Measurements from ENCODE around the gene SUSD5.
"Not testable (repeated sequence)": the region's sequence is repeated elsewhere in the genome, so short reads cannot be mapped to it uniquely, and the experiment has no call there.

SUSD5 gene

GRCh38 chr3:33202711-33203457, 15.7 kb downstream of the SUSD5 start:
- Histone ChIP-seq H3K4me1 (ENCODE audit: control insufficient read depth in 2 of 2, insufficient read depth in 2 of 2, low read length in 2 of 2) (no peaks in the 10 kb centered on the region), H3K27ac (ENCODE audit: low read depth in 2 of 2, low read length in 2 of 2) (no peak overlapping the region), H3K9ac (ENCODE audit: low read depth in 1 of 2, low read length in 2 of 2) (no peak overlapping the region), H3K4me3 (ENCODE audit: low read length in 2 of 2) (no peak overlapping the region), H3K27me3 (ENCODE audit: control insufficient read depth in 2 of 2, insufficient read depth in 2 of 2, low read length in 2 of 2) (no peaks in the 10 kb centered on the region), H3K9me3 (ENCODE audit: control insufficient read depth in 2 of 2, low read length in 2 of 2) (no peaks in the 10 kb centered on the region), H3K36me3 (ENCODE audit: control insufficient read depth in 2 of 2, insufficient read depth in 2 of 2, low read length in 2 of 2) (no peaks in the 10 kb centered on the region)

- no peak overlapping the region for H3K27ac ChIP-seq (ENCODE audit: low read depth in 2 of 2, low read length in 2 of 2)
- no peaks in the 10 kb centered on the region for H3K9me3 ChIP-seq (ENCODE audit: control insufficient read depth in 2 of 2, low read length in 2 of 2)
- H3K9ac ChIP-seq (ENCODE audit: low read depth in 1 of 2, low read length in 2 of 2) = no peak overlapping the region
- H3K4me1 ChIP-seq (ENCODE audit: control insufficient read depth in 2 of 2, insufficient read depth in 2 of 2, low read length in 2 of 2) = no peaks in the 10 kb centered on the region
- H3K4me3 ChIP-seq (ENCODE audit: low read length in 2 of 2) = no peak overlapping the region
- H3K27me3 ChIP-seq (ENCODE audit: control insufficient read depth in 2 of 2, insufficient read depth in 2 of 2, low read length in 2 of 2) = no peaks in the 10 kb centered on the region
- no peaks in the 10 kb centered on the region for H3K36me3 ChIP-seq (ENCODE audit: control insufficient read depth in 2 of 2, insufficient read depth in 2 of 2, low read length in 2 of 2)
These were observed 17.4 kb downstream of the SUSD5 start for GRCh38 chr3:33201195-33201594.

- H3K9ac ChIP-seq (ENCODE audit: low read depth in 1 of 2, low read length in 2 of 2) = no peak overlapping the region
- no peak overlapping the region for H3K27ac ChIP-seq (ENCODE audit: low read depth in 2 of 2, low read length in 2 of 2)
- no peak overlapping the region for H3K4me3 ChIP-seq (ENCODE audit: low read length in 2 of 2)
- H3K4me1 ChIP-seq (ENCODE audit: control insufficient read depth in 2 of 2, insufficient read depth in 2 of 2, low read length in 2 of 2) = no peaks in the 10 kb centered on the region
- H3K9me3 ChIP-seq (ENCODE audit: control insufficient read depth in 2 of 2, low read length in 2 of 2) = no peaks in the 10 kb centered on the region
- H3K27me3 ChIP-seq (ENCODE audit: control insufficient read depth in 2 of 2, insufficient read depth in 2 of 2, low read length in 2 of 2) = no peaks in the 10 kb centered on the region
- no peaks in the 10 kb centered on the region for H3K36me3 ChIP-seq (ENCODE audit: control insufficient read depth in 2 of 2, insufficient read depth in 2 of 2, low read length in 2 of 2)
These were observed 22.1 kb downstream of the SUSD5 start for GRCh38 chr3:33196538-33196937.

- Histone ChIP-seq H3K4me1 (ENCODE audit: control insufficient read depth in 2 of 2, insufficient read depth in 2 of 2, low read length in 2 of 2) (no peaks in the 10 kb centered on the region), H3K9me3 (ENCODE audit: control insufficient read depth in 2 of 2, low read length in 2 of 2) (no peaks in the 10 kb centered on the region), H3K27me3 (ENCODE audit: control insufficient read depth in 2 of 2, insufficient read depth in 2 of 2, low read length in 2 of 2) (no peaks in the 10 kb centered on the region), H3K4me3 (ENCODE audit: low read length in 2 of 2) (no peak overlapping the region), H3K36me3 (ENCODE audit: control insufficient read depth in 2 of 2, insufficient read depth in 2 of 2, low read length in 2 of 2) (no peaks in the 10 kb centered on the region), H3K9ac (ENCODE audit: low read depth in 1 of 2, low read length in 2 of 2) (no peak overlapping the region), H3K27ac (ENCODE audit: low read depth in 2 of 2, low read length in 2 of 2) (no peak overlapping the region)
These were observed 24.3 kb downstream of the SUSD5 start for GRCh38 chr3:33194303-33194702.

- Histone ChIP-seq H3K27ac (ENCODE audit: low read depth in 2 of 2, low read length in 2 of 2) (no peak overlapping the region), H3K9ac (ENCODE audit: low read depth in 1 of 2, low read length in 2 of 2) (no peak overlapping the region), H3K27me3 (ENCODE audit: control insufficient read depth in 2 of 2, insufficient read depth in 2 of 2, low read length in 2 of 2) (no peaks in the 10 kb centered on the region), H3K4me3 (ENCODE audit: low read length in 2 of 2) (no peak overlapping the region), H3K36me3 (ENCODE audit: control insufficient read depth in 2 of 2, insufficient read depth in 2 of 2, low read length in 2 of 2) (no peaks in the 10 kb centered on the region), H3K4me1 (ENCODE audit: control insufficient read depth in 2 of 2, insufficient read depth in 2 of 2, low read length in 2 of 2) (no peaks in the 10 kb centered on the region), H3K9me3 (ENCODE audit: control insufficient read depth in 2 of 2, low read length in 2 of 2) (no peaks in the 10 kb centered on the region)
These were observed 31.3 kb downstream of the SUSD5 start for GRCh38 chr3:33187368-33187634.

- H3K9ac ChIP-seq (ENCODE audit: low read depth in 1 of 2, low read length in 2 of 2) = no peak overlapping the region
- no peaks in the 10 kb centered on the region for H3K27me3 ChIP-seq (ENCODE audit: control insufficient read depth in 2 of 2, insufficient read depth in 2 of 2, low read length in 2 of 2)
- no peak overlapping the region for H3K27ac ChIP-seq (ENCODE audit: low read depth in 2 of 2, low read length in 2 of 2)
- H3K9me3 ChIP-seq (ENCODE audit: control insufficient read depth in 2 of 2, low read length in 2 of 2) = no peaks in the 10 kb centered on the region
- no peak overlapping the region for H3K4me3 ChIP-seq (ENCODE audit: low read length in 2 of 2)
- no peaks in the 10 kb centered on the region for H3K4me1 ChIP-seq (ENCODE audit: control insufficient read depth in 2 of 2, insufficient read depth in 2 of 2, low read length in 2 of 2)
- no peaks in the 10 kb centered on the region for H3K36me3 ChIP-seq (ENCODE audit: control insufficient read depth in 2 of 2, insufficient read depth in 2 of 2, low read length in 2 of 2)
These were observed 31.9 kb downstream of the SUSD5 start for GRCh38 chr3:33186524-33187367.

GRCh38 chr3:33184863-33185262, 33.7 kb downstream of the SUSD5 start:
- Histone ChIP-seq H3K4me3 (ENCODE audit: low read length in 2 of 2) (no peak overlapping the region), H3K4me1 (ENCODE audit: control insufficient read depth in 2 of 2, insufficient read depth in 2 of 2, low read length in 2 of 2) (no peaks in the 10 kb centered on the region), H3K9me3 (ENCODE audit: control insufficient read depth in 2 of 2, low read length in 2 of 2) (no peaks in the 10 kb centered on the region), H3K9ac (ENCODE audit: low read depth in 1 of 2, low read length in 2 of 2) (no peak overlapping the region), H3K27me3 (ENCODE audit: control insufficient read depth in 2 of 2, insufficient read depth in 2 of 2, low read length in 2 of 2) (no peaks in the 10 kb centered on the region), H3K36me3 (ENCODE audit: control insufficient read depth in 2 of 2, insufficient read depth in 2 of 2, low read length in 2 of 2) (no peaks in the 10 kb centered on the region), H3K27ac (ENCODE audit: low read depth in 2 of 2, low read length in 2 of 2) (no peak overlapping the region)

- H3K27me3 ChIP-seq (ENCODE audit: control insufficient read depth in 2 of 2, insufficient read depth in 2 of 2, low read length in 2 of 2); H3K4me1 ChIP-seq (ENCODE audit: control insufficient read depth in 2 of 2, insufficient read depth in 2 of 2, low read length in 2 of 2); H3K4me3 ChIP-seq (ENCODE audit: low read length in 2 of 2); H3K9me3 ChIP-seq (ENCODE audit: control insufficient read depth in 2 of 2, low read length in 2 of 2); H3K36me3 ChIP-seq (ENCODE audit: control insufficient read depth in 2 of 2, insufficient read depth in 2 of 2, low read length in 2 of 2); H3K27ac ChIP-seq (ENCODE audit: low read depth in 2 of 2, low read length in 2 of 2); H3K9ac ChIP-seq (ENCODE audit: low read depth in 1 of 2, low read length in 2 of 2): not testable (repeated sequence)
These were observed 37.0 kb downstream of the SUSD5 start for GRCh38 chr3:33181641-33182040.

- Histone ChIP-seq H3K9me3 (ENCODE audit: control insufficient read depth in 2 of 2, low read length in 2 of 2) (no peaks in the 10 kb centered on the region), H3K27me3 (ENCODE audit: control insufficient read depth in 2 of 2, insufficient read depth in 2 of 2, low read length in 2 of 2) (no peaks in the 10 kb centered on the region), H3K36me3 (ENCODE audit: control insufficient read depth in 2 of 2, insufficient read depth in 2 of 2, low read length in 2 of 2) (no peaks in the 10 kb centered on the region), H3K4me3 (ENCODE audit: low read length in 2 of 2) (no peak overlapping the region), H3K4me1 (ENCODE audit: control insufficient read depth in 2 of 2, insufficient read depth in 2 of 2, low read length in 2 of 2) (no peaks in the 10 kb centered on the region), H3K27ac (ENCODE audit: low read depth in 2 of 2, low read length in 2 of 2) (no peak overlapping the region), H3K9ac (ENCODE audit: low read depth in 1 of 2, low read length in 2 of 2) (no peak overlapping the region)
These were observed 37.4 kb downstream of the SUSD5 start for GRCh38 chr3:33181229-33181628.

GRCh38 chr3:33179132-33179531, 39.5 kb downstream of the SUSD5 start:
- Histone ChIP-seq H3K4me1 (ENCODE audit: control insufficient read depth in 2 of 2, insufficient read depth in 2 of 2, low read length in 2 of 2) (no peaks in the 10 kb centered on the region), H3K9me3 (ENCODE audit: control insufficient read depth in 2 of 2, low read length in 2 of 2) (no peaks in the 10 kb centered on the region), H3K27me3 (ENCODE audit: control insufficient read depth in 2 of 2, insufficient read depth in 2 of 2, low read length in 2 of 2) (no peaks in the 10 kb centered on the region), H3K9ac (ENCODE audit: low read depth in 1 of 2, low read length in 2 of 2) (no peak overlapping the region), H3K36me3 (ENCODE audit: control insufficient read depth in 2 of 2, insufficient read depth in 2 of 2, low read length in 2 of 2) (no peaks in the 10 kb centered on the region), H3K4me3 (ENCODE audit: low read length in 2 of 2) (no peak overlapping the region), H3K27ac (ENCODE audit: low read depth in 2 of 2, low read length in 2 of 2) (no peak overlapping the region)
